K562 (cell line): ENCODE results near the gene GRXCR2.

Source experiments
- ELF4 ChIP-seq: fragments of 450-650 bp; formaldehyde crosslinking; IDR thresholded peaks from 2 replicates; pipeline ENCODE4 v1.4.0; 2022; ENCODE audit warnings: missing genetic modification characterization
- MAFK ChIP-seq: IDR thresholded peaks from 2 replicates; pipeline ENCODE4 v1.6.1; 2011; ENCODE audit warnings: low read length, improper control_type of control experiment
- MAX ChIP-seq: sonication (generic); formaldehyde crosslinking; IDR thresholded peaks from 2 replicates; pipeline ENCODE4 v1.9.0; 2022; ENCODE audit warnings: mild to moderate bottlenecking, missing genetic modification reagents
- PRDM10 ChIP-seq: fragments of 450-650 bp; IDR thresholded peaks from 2 replicates; pipeline ENCODE4 v1.6.1; 2018; ENCODE audit not compliant: partially characterized antibody
- ZNF124 ChIP-seq: sonication (generic); formaldehyde crosslinking; IDR thresholded peaks from 2 replicates; pipeline ENCODE4 v1.8.1; 2022; ENCODE audit warnings: missing genetic modification reagents

- TF ChIP-seq PRDM10 (no peak), MAFK (no peak), MAX (CRISPR knock-in tag) (no peak), ZNF124 (CRISPR knock-in tag) (no peak), ELF4 (CRISPR knock-in tag) (no peak)
Measured at GRCh38 chr5:145922059-145922458, 49.2 kb upstream of the GRXCR2 start.
